A673 (cell line): ENCODE results near the gene SLC7A6.

ENCODE experiments used
- EZH2 ChIP-seq: fragments of 200-600 bp; sonication (generic); IDR thresholded peaks from 2 replicates; pipeline ENCODE4 v1.6.1; 2017; ENCODE audit warnings: borderline replicate concordance, low read depth, mild to moderate bottlenecking, mixed read lengths, antibody characterized with exemption, low read length; ENCODE audit not compliant: poor library complexity, severe bottlenecking
- TF ChIP-seq, protein P1 (sequence below): fragments of 300-800, 200-600 bp; sonication (generic); conservative IDR thresholded peaks from 2 replicates; pipeline ENCODE4 v1.5.1; 2017; ENCODE audit warnings: low read depth, mild to moderate bottlenecking, antibody characterized with exemption, low read length, moderate library complexity, mixed read lengths

- TF ChIP-seq, protein P1, sequence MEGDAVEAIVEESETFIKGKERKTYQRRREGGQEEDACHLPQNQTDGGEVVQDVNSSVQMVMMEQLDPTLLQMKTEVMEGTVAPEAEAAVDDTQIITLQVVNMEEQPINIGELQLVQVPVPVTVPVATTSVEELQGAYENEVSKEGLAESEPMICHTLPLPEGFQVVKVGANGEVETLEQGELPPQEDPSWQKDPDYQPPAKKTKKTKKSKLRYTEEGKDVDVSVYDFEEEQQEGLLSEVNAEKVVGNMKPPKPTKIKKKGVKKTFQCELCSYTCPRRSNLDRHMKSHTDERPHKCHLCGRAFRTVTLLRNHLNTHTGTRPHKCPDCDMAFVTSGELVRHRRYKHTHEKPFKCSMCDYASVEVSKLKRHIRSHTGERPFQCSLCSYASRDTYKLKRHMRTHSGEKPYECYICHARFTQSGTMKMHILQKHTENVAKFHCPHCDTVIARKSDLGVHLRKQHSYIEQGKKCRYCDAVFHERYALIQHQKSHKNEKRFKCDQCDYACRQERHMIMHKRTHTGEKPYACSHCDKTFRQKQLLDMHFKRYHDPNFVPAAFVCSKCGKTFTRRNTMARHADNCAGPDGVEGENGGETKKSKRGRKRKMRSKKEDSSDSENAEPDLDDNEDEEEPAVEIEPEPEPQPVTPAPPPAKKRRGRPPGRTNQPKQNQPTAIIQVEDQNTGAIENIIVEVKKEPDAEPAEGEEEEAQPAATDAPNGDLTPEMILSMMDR, result no peak
- TF ChIP-seq EZH2, result no peak
Measured at GRCh38 chr16:68349838-68350410, 85.6 kb downstream of the SLC7A6 start.
